ENCODE data around the gene SERPING1.

SERPING1 gene

GRCh38 chr11:57619331-57619730 is 21.8 kb downstream of the SERPING1 start:
- no peak overlapping the region for H3K27ac ChIP-seq (replicated peaks; ENCODE audit: low read length)
- H3K79me1 ChIP-seq (ENCODE audit: low read depth, low read length) = no peaks in the 10 kb centered on the region
- peaks cover 6 to 28% of the 10 kb centered on the region in 2 donors for H3K9me3 ChIP-seq (replicated peaks in 1 of 2; ENCODE audit: control insufficient read depth in 2 of 2, insufficient read depth in 1 of 2, low read depth in 1 of 2, low read length in 2 of 2)
- H3K4me3 ChIP-seq (ENCODE audit: low read length in 2 of 2) = no peak overlapping the region
- no peak overlapping the region for H2BK12ac ChIP-seq (ENCODE audit: low read length)
- DNase-seq (ENCODE audit: low spot score) = no peak
- no peak overlapping the region for H4K91ac ChIP-seq (ENCODE audit: low read depth, low read length, poor library complexity)
- H3K36me3 ChIP-seq (replicated peaks in 1 of 2; ENCODE audit: control insufficient read depth in 2 of 2, insufficient read depth in 2 of 2, low read length in 2 of 2) = peaks cover 7 to 23% of the 10 kb centered on the region in 2 donors
- no peak overlapping the region for H2BK15ac ChIP-seq (ENCODE audit: low read length)
- no peak overlapping the region for H2AK5ac ChIP-seq (ENCODE audit: low read depth, low read length)
- no peak overlapping the region for H2AFZ ChIP-seq (ENCODE audit: low read length)
- no peaks in the 10 kb centered on the region for H3K27me3 ChIP-seq (ENCODE audit: control insufficient read depth in 3 of 3, insufficient read depth in 3 of 3, low read depth in 1 of 3, low read length in 3 of 3)
- H3K4me1 ChIP-seq (ENCODE audit: control insufficient read depth in 2 of 2, insufficient read depth in 1 of 2, low read depth in 1 of 2, low read length in 2 of 2) = peaks cover 0 to under 1% of the 10 kb centered on the region in 2 donors
- no peak overlapping the region for H3K23ac ChIP-seq (ENCODE audit: low read depth, low read length, poor library complexity)
- H2BK120ac ChIP-seq (ENCODE audit: low read depth, low read length) = no peak overlapping the region
- no peak overlapping the region for H3K14ac ChIP-seq (ENCODE audit: low read length)
- no peak overlapping the region for H3K18ac ChIP-seq (ENCODE audit: low read length)
- no peak overlapping the region for H2BK5ac ChIP-seq (ENCODE audit: low read length)
- H4K8ac ChIP-seq (ENCODE audit: low read depth, low read length) = no peak overlapping the region
- WGBS, 2 donors (ENCODE audit: extremely low coverage in 2 of 2, insufficient read length in 2 of 2, insufficient replicate concordance in 1 of 2) = no CpG with 5 or more reads among the region's 2 CpGs
- H3K4me2 ChIP-seq (ENCODE audit: insufficient read depth, low read length, poor library complexity, severe bottlenecking) = no peak overlapping the region
- H3K9ac ChIP-seq (ENCODE audit: low read depth, low read length, poor library complexity) = no peak overlapping the region
- no peak overlapping the region for H3K4ac ChIP-seq (ENCODE audit: low read length)

- peaks cover 6 to 28% of the 10 kb centered on the region in 2 donors for H3K9me3 ChIP-seq (replicated peaks in 1 of 2; ENCODE audit: control insufficient read depth in 2 of 2, insufficient read depth in 1 of 2, low read depth in 1 of 2, low read length in 2 of 2)
- H3K18ac ChIP-seq (ENCODE audit: low read length) = no peak overlapping the region
- H3K36me3 ChIP-seq (replicated peaks in 1 of 2; ENCODE audit: control insufficient read depth in 2 of 2, insufficient read depth in 2 of 2, low read length in 2 of 2) = peaks cover 3 to 12% of the 10 kb centered on the region in 2 donors
- H3K79me1 ChIP-seq (ENCODE audit: low read depth, low read length) = no peaks in the 10 kb centered on the region
- no peak overlapping the region for H3K4me3 ChIP-seq (ENCODE audit: low read length in 2 of 2)
- no peak overlapping the region for H2BK120ac ChIP-seq (ENCODE audit: low read depth, low read length)
- DNase-seq (ENCODE audit: low spot score) = no peak
- H2BK5ac ChIP-seq (ENCODE audit: low read length) = no peak overlapping the region
- no peak overlapping the region for H3K4me2 ChIP-seq (ENCODE audit: insufficient read depth, low read length, poor library complexity, severe bottlenecking)
- H2BK12ac ChIP-seq (ENCODE audit: low read length) = no peak overlapping the region
- no peak overlapping the region for H3K4ac ChIP-seq (ENCODE audit: low read length)
- H4K91ac ChIP-seq (ENCODE audit: low read depth, low read length, poor library complexity) = no peak overlapping the region
- no peak overlapping the region for H2BK15ac ChIP-seq (ENCODE audit: low read length)
- H3K14ac ChIP-seq (ENCODE audit: low read length) = no peak overlapping the region
- no peak overlapping the region for H4K8ac ChIP-seq (ENCODE audit: low read depth, low read length)
- H2AFZ ChIP-seq (ENCODE audit: low read length) = no peak overlapping the region
- no peak overlapping the region for H3K9ac ChIP-seq (ENCODE audit: low read depth, low read length, poor library complexity)
- H3K4me1 ChIP-seq (ENCODE audit: control insufficient read depth in 2 of 2, insufficient read depth in 1 of 2, low read depth in 1 of 2, low read length in 2 of 2) = no peaks in the 10 kb centered on the region
- no peak overlapping the region for H3K23ac ChIP-seq (ENCODE audit: low read depth, low read length, poor library complexity)
- no peak overlapping the region for H3K27ac ChIP-seq (replicated peaks; ENCODE audit: low read length)
- H3K27me3 ChIP-seq (ENCODE audit: control insufficient read depth in 3 of 3, insufficient read depth in 3 of 3, low read depth in 1 of 3, low read length in 3 of 3) = no peaks in the 10 kb centered on the region
- no peak overlapping the region for H2AK5ac ChIP-seq (ENCODE audit: low read depth, low read length)
These were observed 23.0 kb downstream of the SERPING1 start for GRCh38 chr11:57620467-57620866.

GRCh38 chr11:57622263-57622662 is 24.8 kb downstream of the SERPING1 start:
- Histone ChIP-seq H4K91ac (ENCODE audit: low read depth, low read length, poor library complexity) (no peak overlapping the region), H3K23ac (ENCODE audit: low read depth, low read length, poor library complexity) (no peak overlapping the region), H2BK15ac (ENCODE audit: low read length) (no peak overlapping the region), H2BK120ac (ENCODE audit: low read depth, low read length) (no peak overlapping the region), H3K27me3 (ENCODE audit: control insufficient read depth in 3 of 3, insufficient read depth in 3 of 3, low read depth in 1 of 3, low read length in 3 of 3) (no peaks in the 10 kb centered on the region), H4K8ac (ENCODE audit: low read depth, low read length) (no peak overlapping the region), H3K36me3 (replicated peaks in 1 of 2; ENCODE audit: control insufficient read depth in 2 of 2, insufficient read depth in 2 of 2, low read length in 2 of 2) (peaks cover 3% of the 10 kb centered on the region in 2 donors), H3K4me1 (ENCODE audit: control insufficient read depth in 2 of 2, insufficient read depth in 1 of 2, low read depth in 1 of 2, low read length in 2 of 2) (no peaks in the 10 kb centered on the region), H2BK5ac (ENCODE audit: low read length) (no peak overlapping the region), H3K79me1 (ENCODE audit: low read depth, low read length) (no peaks in the 10 kb centered on the region), H3K9me3 (replicated peaks in 1 of 2; ENCODE audit: control insufficient read depth in 2 of 2, insufficient read depth in 1 of 2, low read depth in 1 of 2, low read length in 2 of 2) (peaks cover 6 to 28% of the 10 kb centered on the region in 2 donors), H2AFZ (ENCODE audit: low read length) (no peak overlapping the region), H3K27ac (replicated peaks; ENCODE audit: low read length) (no peak overlapping the region), H2BK12ac (ENCODE audit: low read length) (no peak overlapping the region), H3K4ac (ENCODE audit: low read length) (no peak overlapping the region), H3K9ac (ENCODE audit: low read depth, low read length, poor library complexity) (no peak overlapping the region), H2AK5ac (ENCODE audit: low read depth, low read length) (no peak overlapping the region), H3K4me2 (ENCODE audit: insufficient read depth, low read length, poor library complexity, severe bottlenecking) (no peak overlapping the region), H3K14ac (ENCODE audit: low read length) (no peak overlapping the region), H3K18ac (ENCODE audit: low read length) (no peak overlapping the region), H3K4me3 (ENCODE audit: low read length in 2 of 2) (no peak overlapping the region)
- WGBS, 2 donors (ENCODE audit: extremely low coverage in 2 of 2, insufficient read length in 2 of 2, insufficient replicate concordance in 1 of 2) = no CpG with 5 or more reads among the region's 3 CpGs
- no peak for DNase-seq (ENCODE audit: low spot score)

GRCh38 chr11:57624864-57625263 is 27.4 kb downstream of the SERPING1 start:
- peaks cover 0 to 3% of the 10 kb centered on the region in 2 donors for H3K36me3 ChIP-seq (replicated peaks in 1 of 2; ENCODE audit: control insufficient read depth in 2 of 2, insufficient read depth in 2 of 2, low read length in 2 of 2)
- H3K23ac ChIP-seq (ENCODE audit: low read depth, low read length, poor library complexity) = no peak overlapping the region
- H3K9ac ChIP-seq (ENCODE audit: low read depth, low read length, poor library complexity) = no peak overlapping the region
- H4K8ac ChIP-seq (ENCODE audit: low read depth, low read length) = no peak overlapping the region
- H2BK15ac ChIP-seq (ENCODE audit: low read length) = no peak overlapping the region
- no peak overlapping the region for H4K91ac ChIP-seq (ENCODE audit: low read depth, low read length, poor library complexity)
- H3K27me3 ChIP-seq (ENCODE audit: control insufficient read depth in 3 of 3, insufficient read depth in 3 of 3, low read depth in 1 of 3, low read length in 3 of 3) = no peaks in the 10 kb centered on the region
- WGBS, 2 donors (ENCODE audit: extremely low coverage in 2 of 2, insufficient read length in 2 of 2, insufficient replicate concordance in 1 of 2) = no CpG with 5 or more reads among the region's 2 CpGs
- no peaks in the 10 kb centered on the region for H3K4me1 ChIP-seq (ENCODE audit: control insufficient read depth in 2 of 2, insufficient read depth in 1 of 2, low read depth in 1 of 2, low read length in 2 of 2)
- no peak overlapping the region for H3K27ac ChIP-seq (replicated peaks; ENCODE audit: low read length)
- H3K14ac ChIP-seq (ENCODE audit: low read length) = no peak overlapping the region
- no peak overlapping the region for H2AFZ ChIP-seq (ENCODE audit: low read length)
- H3K79me1 ChIP-seq (ENCODE audit: low read depth, low read length) = no peaks in the 10 kb centered on the region
- H2BK12ac ChIP-seq (ENCODE audit: low read length) = no peak overlapping the region
- no peak overlapping the region for H3K4me3 ChIP-seq (ENCODE audit: low read length in 2 of 2)
- H3K4ac ChIP-seq (ENCODE audit: low read length) = no peak overlapping the region
- H2AK5ac ChIP-seq (ENCODE audit: low read depth, low read length) = no peak overlapping the region
- no peak overlapping the region for H3K4me2 ChIP-seq (ENCODE audit: insufficient read depth, low read length, poor library complexity, severe bottlenecking)
- H3K18ac ChIP-seq (ENCODE audit: low read length) = no peak overlapping the region
- H3K9me3 ChIP-seq (replicated peaks in 1 of 2; ENCODE audit: control insufficient read depth in 2 of 2, insufficient read depth in 1 of 2, low read depth in 1 of 2, low read length in 2 of 2) = peaks cover 1 to 15% of the 10 kb centered on the region in 2 donors
- no peak overlapping the region for H2BK5ac ChIP-seq (ENCODE audit: low read length)
- H2BK120ac ChIP-seq (ENCODE audit: low read depth, low read length) = no peak overlapping the region
- DNase-seq (ENCODE audit: low spot score) = no peak
